ENCODE measurements around the gene TFAM.

GRCh38 chr10:58341422-58341821 lies 43.8 kb upstream of the TFAM start:
- TF ChIP-seq, protein P1, sequence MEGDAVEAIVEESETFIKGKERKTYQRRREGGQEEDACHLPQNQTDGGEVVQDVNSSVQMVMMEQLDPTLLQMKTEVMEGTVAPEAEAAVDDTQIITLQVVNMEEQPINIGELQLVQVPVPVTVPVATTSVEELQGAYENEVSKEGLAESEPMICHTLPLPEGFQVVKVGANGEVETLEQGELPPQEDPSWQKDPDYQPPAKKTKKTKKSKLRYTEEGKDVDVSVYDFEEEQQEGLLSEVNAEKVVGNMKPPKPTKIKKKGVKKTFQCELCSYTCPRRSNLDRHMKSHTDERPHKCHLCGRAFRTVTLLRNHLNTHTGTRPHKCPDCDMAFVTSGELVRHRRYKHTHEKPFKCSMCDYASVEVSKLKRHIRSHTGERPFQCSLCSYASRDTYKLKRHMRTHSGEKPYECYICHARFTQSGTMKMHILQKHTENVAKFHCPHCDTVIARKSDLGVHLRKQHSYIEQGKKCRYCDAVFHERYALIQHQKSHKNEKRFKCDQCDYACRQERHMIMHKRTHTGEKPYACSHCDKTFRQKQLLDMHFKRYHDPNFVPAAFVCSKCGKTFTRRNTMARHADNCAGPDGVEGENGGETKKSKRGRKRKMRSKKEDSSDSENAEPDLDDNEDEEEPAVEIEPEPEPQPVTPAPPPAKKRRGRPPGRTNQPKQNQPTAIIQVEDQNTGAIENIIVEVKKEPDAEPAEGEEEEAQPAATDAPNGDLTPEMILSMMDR (IDR thresholded peaks at IDR 0.05), result no peak
- TF ChIP-seq, protein P2, sequence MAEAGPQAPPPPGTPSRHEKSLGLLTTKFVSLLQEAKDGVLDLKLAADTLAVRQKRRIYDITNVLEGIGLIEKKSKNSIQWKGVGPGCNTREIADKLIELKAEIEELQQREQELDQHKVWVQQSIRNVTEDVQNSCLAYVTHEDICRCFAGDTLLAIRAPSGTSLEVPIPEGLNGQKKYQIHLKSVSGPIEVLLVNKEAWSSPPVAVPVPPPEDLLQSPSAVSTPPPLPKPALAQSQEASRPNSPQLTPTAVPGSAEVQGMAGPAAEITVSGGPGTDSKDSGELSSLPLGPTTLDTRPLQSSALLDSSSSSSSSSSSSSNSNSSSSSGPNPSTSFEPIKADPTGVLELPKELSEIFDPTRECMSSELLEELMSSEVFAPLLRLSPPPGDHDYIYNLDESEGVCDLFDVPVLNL (CRISPR knock-in tag; IDR thresholded peaks at IDR 0.05; ENCODE audit: borderline replicate concordance, low read depth), result no peak
- TF ChIP-seq ZNF138 (CRISPR knock-in tag; conservative IDR thresholded peaks at IDR 0.05) (no peak), ZNF121 (CRISPR knock-in tag; IDR thresholded peaks at IDR 0.05) (no peak)
- TF ChIP-seq, protein P3, sequence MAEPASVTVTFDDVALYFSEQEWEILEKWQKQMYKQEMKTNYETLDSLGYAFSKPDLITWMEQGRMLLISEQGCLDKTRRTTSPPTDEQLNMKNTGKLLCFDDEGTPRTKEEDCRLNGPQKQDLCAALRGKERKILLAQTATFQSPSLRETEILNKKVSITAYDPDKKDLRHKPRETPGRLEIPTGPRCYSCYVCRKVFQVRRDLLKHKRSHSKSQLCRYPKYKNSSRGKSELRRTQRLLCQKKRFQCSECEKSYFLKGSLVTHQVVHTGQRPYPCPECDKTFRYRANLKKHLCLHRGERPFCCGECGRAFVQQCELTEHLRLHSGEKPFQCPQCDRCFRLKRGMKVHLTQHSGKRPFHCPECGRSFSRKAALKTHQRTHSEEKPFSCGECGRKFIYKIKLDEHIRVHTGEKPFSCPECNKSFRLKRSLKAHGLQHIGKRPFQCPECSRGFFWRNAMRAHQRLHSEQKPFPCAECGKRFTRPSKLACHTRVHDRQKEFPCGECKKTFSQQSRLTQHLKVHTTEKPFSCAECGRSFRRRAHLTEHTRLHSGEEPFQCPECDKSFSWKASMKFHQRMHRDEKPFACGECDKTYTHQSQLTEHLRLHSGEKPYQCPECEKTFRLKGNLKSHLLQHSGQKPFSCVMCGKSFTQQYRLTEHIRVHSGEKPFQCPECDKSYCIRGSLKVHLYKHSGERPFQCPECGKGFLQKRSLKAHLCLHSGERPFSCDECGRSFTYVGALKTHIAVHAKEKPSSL (CRISPR knock-in tag; conservative IDR thresholded peaks at IDR 0.05), result no peak

Data from WTC11 (cell line).